ENCODE measurements around the gene BNIPL.

BNIPL gene

DNA sequence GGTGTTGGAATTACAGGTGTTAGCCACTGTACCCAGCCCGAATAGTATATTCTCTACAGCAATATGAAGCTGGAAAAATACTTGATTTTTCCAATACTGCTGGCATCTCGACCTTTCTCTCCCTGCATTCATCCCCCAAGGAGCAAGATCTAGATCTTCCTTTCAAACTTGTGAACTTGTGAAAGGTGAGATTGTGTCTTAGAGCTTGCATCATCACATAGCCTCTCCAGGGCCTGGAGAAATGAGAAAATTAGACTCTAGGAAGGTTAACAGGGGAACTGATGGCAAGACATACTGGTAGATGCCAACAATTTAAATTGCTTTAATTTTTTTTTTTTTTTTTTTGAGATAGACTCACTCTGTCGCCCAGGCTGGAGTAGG, 26.1 kb upstream of the BNIPL start:
- DNase-seq: no peak

DNA sequence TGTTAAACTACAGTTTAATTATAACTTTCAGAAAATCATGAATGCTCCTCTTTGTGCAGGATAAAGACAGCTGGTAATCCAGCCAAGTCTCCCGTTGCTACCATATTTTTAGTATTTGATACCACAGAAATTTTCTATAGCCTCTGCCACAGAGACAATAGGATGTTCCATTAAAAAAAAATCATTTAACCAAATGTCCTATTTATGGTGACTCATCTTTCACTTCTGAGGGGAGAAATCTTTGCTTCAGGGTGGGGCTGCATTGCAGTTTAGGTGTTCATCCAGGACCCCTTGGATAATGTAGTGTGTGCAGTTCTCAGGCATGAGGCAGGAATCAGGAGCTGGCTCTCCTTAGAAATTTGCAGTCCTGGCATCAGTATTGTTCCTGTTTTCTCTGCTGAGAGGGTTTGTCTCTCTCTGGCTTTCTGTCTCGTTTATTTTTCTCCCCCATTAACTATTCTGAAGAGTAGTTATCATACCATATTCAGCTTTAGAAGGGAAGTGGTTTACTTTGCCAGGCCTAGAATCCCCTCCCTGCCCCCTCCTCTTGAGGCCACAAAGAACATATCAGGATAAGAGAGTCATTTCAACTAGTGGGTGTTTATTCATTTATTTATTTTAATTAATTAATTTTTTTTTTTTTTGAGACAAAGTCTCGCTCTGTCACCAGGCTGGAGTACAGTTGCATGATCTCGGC, 25.1 kb upstream of the BNIPL start:
- no peak for DNase-seq

DNA sequence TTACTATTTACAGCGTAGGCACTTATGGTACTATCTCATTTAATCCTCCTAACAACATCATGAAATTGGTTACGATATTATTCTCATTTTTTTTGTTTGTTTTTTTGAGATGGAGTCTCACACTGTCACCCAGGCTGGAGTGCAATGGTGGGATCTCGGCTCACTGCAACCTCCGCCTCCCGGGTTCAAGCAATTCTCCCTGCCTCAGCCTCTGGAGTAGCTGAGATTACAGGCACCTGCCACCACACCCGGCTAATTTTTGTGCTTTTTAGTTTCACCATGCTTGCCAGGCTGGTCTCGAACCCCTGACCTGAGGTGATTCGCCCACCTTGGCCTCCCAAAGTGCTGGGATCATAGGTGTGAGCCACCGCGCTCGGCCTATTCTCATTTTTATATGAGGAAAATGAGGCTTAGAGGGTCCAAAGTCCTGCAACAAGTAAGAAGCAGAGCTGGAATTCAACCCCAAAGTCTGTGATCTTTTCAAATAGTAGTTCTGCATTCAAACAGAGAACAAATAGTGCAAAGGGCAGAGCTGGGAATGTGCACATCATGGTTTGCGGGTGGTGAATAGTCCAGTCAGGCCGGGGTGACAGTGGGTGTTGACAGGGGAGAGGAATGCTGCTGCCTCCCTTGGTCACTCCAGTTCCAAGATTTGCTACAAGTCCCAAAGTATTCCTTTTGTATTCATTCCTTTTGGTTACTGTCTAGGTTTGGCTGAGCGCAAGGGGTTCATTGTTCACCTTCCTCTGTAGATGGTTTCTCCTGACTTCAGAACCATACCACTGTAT, 23.5 kb upstream of the BNIPL start:
- no peak for DNase-seq

DNA sequence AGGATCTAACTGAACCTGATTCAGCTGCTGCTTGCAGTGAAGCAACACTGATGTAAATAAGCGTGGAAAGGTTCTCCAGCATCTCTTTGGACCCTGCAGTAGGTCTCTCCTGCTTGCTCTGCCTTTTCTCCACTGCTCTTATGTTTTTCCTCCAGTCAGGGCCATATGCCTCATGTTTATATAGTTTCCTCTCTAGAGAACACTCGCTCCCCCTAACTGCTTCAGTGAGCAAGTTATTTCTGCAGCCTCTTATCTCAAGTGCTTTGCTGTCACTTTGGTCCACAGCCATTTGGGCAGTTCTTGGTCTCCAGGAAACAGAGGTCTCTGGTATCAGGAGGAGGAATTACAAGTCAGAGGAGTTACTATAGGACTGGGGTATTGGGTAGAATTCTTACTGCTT, 22.9 kb upstream of the BNIPL start:
- no peak for DNase-seq

DNA sequence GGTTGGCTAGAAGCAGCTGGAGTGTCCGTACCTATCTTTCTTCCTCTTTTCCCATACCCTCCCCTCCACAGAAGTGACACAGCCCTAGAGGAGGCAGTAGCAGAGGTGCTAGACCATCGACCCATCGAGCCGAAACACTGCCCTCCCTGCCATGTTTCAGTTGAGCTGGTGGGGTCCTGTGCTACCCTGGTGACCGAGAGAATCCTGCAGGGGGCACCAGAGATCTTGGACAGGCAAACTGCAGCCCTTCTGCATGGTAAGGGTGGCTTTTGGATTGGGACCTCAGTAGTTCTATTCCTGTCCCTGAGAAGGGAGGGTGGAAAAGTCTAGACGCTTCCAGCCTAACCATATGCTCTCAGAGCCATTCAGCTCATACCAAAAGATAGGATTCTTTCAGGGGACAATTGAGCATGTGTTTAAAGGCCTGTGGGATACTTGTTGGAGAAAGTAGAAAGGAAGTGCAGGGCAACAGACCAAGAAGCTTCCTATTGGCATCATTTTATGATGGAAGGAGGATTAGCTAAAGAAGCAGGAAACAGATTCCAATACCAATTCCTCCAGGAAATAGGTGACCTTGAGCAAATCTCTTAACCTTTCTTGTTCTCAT, 11.7 kb upstream of the BNIPL start:
- peak; percentile 74 for DNase-seq

DNA sequence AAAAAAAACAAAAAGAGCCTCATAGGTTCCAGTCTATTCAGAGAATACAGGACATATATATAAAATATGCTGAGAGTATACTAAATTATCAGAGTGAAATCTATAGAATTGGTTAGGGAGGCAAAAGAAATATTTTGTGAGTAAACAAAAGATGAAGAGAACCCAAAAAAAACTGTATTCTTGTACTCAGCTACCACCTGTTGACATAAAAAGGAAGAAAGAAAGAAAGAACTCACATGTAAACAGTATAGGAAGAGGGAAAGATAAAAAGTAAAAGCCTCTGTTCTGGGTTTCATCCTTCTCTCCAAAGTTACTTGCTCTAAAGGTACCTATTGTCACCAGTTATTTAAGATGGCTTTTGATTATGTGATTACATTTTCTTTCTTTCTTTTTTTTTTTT, 9.9 kb upstream of the BNIPL start:
- DNase-seq: no peak

DNA sequence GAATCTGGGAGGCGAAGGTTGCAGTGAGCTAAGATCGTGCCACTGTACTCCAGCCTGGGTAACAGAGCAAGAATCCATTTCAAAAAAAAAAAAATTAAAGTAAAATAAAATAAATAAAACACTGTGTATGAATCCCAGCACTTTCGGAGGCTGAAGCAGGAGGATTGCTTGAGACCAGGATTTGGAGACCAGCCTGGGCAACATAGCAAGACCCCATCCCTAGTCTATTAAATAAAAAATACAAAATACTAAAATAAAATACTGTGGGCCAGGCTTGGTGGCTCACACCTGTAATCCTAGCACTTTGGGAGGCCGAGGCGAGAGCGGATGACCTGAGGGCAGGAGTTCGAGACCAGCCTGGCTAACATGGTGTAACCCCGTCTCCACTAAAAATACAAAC, 4.2 kb upstream of the BNIPL start:
- no peak for DNase-seq

DNA sequence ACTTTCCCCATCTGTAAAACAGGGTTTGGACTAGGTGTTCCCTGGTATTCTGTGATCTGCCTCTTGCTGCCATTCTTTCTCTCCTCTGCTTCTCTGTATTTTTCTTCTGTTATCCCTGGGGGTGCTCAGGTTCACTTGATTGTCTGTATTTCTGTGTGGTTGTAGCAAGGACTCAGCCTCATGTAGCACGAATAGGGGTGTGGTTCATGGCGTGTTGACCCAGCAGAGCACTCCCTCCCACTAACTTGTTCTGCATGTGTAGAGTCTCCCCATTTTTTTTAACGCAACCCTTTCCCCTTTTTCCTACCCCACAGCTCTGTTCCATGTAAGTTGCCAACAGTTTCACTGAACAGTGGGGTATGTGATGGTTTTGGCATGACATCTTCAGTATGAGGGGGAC, 1.2 kb upstream of the BNIPL start:
- no peak for DNase-seq

DNA sequence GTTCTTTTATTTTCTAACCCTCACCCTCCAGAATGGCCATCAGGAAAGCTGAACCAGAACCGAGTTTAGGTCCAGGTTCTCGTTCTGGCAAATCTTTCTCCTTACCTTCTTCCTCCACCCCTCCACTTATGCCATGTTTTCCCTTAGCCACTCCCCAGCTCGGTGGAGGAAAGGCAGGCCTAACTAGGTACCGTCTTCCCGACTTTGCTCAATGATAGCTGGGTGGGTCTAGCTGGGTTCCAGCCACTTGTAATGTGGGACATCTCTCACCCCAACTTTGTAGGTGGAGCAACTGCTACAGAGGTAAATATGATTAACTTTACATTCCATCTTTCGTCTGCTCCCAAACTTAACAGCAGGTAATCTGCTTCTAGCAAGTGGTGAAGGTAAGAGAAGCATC, 646 bp downstream of the BNIPL start:
- no peak for DNase-seq

DNA sequence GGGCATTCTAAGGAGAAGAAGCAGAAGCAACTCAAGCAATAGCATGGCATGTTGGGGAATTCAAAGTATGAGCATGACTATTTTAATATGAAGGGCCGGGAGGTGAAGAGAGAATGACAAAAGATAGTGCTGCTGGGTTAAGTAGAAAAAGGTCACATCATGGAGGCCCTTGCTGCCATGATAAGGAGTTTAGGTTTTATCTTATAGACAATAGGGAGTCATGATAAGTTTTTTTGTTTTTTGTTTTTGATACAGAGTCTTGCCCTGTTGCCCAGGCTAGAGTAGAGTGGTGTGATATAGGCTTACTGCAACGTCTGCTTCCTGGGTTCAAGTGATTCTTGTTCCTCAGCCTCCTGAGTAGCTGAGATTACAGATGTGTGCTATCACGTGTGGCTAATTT, 3.1 kb downstream of the BNIPL start:
- no peak for DNase-seq

DNA sequence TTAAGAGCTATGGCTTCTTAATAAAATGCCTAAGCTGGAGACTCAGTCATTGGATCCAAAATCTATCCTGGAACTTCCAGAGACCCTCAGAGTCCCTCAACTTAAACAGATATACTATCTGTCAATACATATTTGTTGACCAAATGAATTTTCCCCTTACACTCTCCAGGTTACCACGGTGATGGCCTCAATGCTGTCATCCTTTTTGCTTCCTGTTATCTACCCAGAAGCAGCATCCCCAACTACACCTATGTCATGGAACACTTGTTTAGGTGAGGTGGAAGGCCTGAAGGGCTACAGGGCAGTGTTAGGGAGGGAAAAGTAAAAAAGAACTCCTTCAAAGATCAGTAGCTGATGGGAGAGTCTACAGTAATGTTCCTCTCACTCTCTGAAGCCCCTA, 6.8 kb downstream of the BNIPL start:
- DNase-seq: no peak

DNA sequence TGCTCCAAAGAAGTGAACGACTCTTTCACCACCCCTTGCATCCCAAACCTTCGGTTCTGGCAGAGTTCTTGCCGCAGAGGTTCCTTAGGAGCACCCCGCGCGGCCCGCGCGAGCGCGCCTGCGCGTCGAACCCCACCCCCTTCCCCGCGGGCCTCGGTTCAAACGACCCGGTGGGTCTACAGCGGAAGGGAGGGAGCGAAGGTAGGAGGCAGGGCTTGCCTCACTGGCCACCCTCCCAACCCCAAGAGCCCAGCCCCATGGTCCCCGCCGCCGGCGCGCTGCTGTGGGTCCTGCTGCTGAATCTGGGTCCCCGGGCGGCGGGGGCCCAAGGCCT, 11.2 kb downstream of the BNIPL start, which contains the start of gene C1orf56:
TSS of gene C1orf56 (plus strand) at position 161 of the 334 bp plus-strand sequence. CDS start at position 258, 97 bp downstream.
- DNase-seq: peak; percentile 84

DNA sequence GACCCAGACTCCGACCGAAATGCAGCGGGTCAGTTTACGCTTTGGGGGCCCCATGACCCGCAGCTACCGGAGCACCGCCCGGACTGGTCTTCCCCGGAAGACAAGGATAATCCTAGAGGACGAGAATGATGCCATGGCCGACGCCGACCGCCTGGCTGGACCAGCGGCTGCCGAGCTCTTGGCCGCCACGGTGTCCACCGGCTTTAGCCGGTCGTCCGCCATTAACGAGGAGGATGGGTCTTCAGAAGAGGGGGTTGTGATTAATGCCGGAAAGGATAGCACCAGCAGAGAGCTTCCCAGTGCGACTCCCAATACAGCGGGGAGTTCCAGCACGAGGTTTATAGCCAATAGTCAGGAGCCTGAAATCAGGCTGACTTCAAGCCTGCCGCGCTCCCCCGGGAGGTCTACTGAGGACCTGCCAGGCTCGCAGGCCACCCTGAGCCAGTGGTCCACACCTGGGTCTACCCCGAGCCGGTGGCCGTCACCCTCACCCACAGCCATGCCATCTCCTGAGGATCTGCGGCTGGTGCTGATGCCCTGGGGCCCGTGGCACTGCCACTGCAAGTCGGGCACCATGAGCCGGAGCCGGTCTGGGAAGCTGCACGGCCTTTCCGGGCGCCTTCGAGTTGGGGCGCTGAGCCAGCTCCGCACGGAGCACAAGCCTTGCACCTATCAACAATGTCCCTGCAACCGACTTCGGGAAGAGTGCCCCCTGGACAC, 11.7 kb downstream of the BNIPL start:
- DNase-seq: peak; percentile 80

DNA sequence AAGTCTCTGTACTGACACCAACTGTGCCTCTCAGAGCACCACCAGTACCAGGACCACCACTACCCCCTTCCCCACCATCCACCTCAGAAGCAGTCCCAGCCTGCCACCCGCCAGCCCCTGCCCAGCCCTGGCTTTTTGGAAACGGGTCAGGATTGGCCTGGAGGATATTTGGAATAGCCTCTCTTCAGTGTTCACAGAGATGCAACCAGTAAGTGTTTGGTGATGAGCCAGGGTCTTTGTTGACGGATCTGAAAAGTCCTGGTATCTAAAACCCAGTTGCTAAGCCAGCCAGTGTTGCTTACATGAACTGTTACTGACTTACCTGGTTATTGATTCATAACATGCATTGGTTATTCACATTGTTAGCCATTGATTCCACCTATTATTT, 12.3 kb downstream of the BNIPL start:
- DNase-seq: no peak

DNA sequence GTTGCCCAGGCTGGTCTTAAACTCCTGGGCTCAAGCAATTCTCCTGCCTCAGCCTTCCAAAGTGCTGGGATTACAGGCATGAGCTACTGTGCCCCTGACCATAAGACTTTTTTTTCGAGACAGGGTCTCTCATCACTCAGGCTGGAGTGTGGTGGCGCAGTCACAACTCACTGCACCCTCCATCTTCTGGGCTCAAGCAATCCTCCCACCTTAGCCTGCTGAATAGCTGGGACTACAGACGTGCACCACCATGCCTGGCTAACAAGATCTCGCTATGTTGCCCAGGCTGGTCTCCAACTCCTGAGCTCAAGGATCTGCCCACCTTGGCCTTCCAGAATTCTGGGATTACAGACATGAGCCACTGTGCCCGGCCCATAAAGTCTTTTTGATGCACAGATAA, 13.1 kb downstream of the BNIPL start:
- DNase-seq: no peak

DNA sequence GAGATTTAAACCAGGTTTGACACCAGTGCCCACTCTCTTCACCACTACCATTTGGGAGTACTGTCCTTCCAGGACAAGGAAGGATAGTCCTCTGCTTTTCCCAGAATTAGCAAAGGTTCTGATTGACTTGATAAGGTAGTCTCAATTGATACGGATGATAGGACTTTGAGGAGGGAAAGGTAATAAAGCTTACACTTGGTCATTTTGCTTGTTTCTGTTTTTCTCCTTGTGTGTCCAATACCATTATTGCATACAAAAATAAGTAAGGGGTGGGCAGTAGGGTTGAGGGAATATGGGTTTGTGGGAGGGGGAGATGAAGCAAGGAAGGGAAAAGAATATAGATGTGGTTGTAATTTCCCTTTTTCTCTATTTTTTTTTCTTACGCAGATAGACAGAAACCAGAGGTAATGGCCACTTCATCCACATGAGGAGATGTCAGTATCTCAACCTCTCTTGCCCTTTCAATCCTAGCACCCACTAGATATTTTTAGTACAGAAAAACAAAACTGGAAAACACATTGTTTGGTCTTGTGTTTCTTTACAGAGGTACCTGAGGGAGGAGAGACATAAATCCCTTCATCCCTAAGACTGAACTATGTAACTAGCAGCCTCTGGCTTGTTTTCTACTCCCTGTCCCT, 13.8 kb downstream of the BNIPL start:
- no peak for DNase-seq

DNA sequence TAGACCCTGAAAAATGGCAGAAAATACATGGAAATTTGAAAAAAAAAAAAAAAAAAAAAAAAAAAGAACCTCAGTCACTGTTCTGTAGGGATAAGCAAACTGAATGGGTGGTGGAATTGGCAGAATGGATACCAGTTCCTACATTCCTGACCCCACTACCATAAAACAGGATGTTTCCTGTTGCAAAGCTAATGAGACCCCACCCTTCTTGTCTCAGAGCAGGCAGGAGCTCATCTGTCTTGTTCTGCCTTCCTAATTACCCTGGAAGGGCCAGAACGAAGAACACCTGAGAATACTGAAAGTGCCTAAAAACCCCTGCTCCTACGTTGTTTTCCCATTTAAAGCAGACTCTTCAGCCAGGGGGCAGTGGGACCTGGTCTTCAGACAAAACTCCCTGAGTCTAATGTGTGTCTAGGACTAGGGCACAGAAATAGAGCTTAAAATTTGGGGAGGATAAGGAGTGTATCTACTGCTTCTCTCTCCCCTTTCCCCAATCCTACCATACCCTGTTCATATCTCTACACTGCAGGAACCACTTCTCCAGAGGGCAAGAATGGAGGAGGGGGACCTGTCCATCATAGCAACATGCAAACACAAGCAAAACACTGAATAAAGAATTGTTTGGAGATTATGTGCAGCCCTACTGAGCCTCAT, 15.1 kb downstream of the BNIPL start:
- DNase-seq: no peak

DNA sequence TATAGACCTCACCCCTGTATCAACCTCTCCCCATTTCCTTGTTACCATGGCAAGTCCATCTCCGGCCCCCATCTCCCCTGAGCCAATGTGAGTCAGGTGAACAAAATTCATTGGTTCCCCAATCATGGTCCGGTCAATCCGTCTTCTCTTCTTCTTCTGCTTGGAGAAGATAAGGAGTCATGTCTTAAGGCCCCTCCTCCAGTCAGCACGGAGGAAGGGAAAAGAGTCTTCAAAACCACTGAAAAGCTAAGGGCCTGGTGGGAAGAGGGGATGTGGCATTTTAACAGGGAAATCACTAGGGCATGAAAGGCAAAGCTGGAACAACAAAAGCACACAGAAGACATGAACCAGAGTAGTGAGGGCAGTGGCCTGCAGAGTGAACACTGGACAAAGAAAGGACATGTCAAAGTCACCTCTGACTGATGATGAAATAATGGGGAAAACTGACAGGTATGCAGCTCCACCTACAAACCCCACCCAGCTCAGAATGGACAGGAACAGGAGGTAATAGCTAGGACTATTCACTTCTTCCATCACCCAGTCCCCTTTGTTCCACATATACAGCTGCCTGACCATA, 18.7 kb downstream of the BNIPL start:
- no peak for DNase-seq

DNA sequence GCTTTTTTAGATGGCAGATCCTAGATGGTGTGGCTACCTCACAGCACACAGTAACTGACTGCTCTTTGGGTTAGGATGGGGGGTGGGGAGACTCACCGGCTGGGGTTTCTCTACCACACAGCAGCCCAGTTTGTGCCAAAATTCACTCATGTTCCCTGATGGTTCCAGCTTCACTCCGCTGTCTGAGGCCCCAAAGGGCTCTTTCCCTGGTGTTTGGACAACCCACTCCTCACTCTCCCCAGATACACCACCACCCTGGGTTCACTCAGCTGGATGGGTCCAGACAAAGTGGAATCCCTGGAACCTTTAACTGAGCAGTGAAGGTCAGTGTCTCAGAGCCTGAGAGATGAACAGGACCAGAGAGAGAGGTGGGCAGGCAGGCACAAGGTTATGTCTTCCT, 19.2 kb downstream of the BNIPL start:
- DNase-seq: no peak

DNA sequence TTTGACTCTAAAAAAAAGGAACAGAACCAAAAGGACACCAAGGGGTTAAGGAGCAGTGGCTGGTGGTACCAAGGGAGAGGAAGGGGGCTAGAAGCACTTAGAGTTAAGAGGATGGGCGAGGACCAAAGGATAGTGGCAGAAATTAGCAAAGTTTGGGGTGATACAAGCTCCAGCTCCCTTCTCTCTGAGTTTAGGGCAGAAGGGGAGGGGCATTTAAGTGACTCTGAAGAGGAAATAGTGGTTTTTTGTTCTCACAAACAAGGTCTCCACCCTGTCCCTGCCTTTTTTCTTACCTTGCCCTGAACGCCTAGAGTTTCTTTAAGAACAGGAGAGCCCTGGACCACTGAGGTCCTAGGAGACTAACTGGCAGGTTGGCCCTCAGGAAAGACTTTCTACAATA, 19.8 kb downstream of the BNIPL start:
- DNase-seq: no peak

DNA sequence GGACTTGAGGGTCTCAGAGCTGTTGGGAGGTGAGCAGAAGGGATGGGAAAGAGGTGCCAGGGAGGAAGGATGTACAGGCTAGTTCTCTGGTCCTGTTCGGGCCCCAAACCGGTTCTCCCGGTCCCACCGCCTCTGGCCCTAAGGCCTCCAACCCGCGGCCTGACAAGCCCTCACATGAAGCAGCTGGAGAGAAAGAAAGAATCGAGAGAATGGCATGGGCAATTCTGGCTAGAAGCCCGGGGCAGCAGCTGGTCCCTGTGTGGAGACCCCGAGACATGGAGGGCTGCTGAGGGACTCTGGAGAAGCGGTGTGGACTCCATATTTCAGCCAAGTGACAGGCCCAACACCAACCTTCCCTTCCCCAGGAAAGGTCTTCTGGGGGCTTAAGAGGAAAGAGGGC, 22.3 kb downstream of the BNIPL start:
- peak; percentile 77 for DNase-seq
